H4 (cell line): Measurements from ENCODE around the gene SYNGR2. TPM values are rescaled to one million over a fixed set of nuclear protein-coding genes. Genes with fewer than 3 reads are reported as not detected.

Experiments used
- DNase-seq: peaks from one replicate; pipeline ENCODE4 v3.0.0-alpha.2; 2015; ENCODE audit warnings: low spot score
- total RNA-seq: library from RNA; depleted of rRNA; stranded (reverse); fragments of >200 nt; shearing (Covaris generic); gene quantifications from 2 replicates; pipeline ENCODE4 v1.2.3, GENCODE V29; 2014

SYNGR2 gene
- total RNA-seq, 1 experiment from 2014 or later, result 30.1 TPM

DNA sequence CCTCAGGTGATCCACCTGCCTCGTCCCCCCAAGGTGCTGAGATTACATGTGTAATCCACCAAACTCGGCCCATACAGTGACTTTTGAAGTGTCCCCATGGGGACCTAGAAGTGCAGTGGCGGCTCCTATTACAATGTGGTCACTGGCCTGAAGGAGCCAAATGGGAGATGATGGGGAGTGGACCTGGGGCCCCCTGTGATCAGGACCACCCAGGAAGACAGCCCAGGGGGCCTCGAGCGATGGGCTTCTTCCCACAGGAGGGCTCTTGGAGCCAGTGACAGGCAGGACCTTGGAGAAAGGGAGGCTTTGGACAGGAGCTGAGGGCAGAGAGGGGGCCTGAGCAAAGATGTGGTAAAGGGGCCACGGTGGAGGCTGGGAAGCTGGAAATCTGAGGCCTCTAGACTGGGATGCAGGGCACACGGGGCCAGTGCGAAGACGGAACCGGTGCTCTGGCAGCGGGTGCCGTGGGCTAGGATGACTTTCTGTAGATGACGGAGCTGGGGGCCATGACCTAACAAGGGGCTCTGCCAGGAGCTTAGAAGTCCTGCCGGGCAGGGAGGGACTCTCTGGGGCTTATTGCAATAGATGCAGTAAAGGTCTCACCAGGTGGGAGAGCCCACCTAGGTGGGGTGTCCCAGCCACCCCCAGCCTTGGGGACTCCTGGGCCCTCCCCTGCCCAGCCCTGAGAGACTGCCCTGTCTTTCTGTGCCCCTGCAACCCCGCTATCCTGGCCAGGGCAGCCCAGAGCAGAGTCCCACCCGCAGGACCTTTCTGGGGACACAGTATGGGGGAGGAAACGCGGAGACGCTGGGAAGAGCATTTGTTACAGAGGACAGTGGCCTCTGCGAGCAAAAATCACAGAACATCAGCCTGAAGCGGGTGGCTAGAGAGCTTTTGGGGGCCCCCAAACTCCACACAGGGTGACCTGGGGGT lies 24.9 kb upstream of the SYNGR2 start:
- DNase-seq, result no peak

DNA sequence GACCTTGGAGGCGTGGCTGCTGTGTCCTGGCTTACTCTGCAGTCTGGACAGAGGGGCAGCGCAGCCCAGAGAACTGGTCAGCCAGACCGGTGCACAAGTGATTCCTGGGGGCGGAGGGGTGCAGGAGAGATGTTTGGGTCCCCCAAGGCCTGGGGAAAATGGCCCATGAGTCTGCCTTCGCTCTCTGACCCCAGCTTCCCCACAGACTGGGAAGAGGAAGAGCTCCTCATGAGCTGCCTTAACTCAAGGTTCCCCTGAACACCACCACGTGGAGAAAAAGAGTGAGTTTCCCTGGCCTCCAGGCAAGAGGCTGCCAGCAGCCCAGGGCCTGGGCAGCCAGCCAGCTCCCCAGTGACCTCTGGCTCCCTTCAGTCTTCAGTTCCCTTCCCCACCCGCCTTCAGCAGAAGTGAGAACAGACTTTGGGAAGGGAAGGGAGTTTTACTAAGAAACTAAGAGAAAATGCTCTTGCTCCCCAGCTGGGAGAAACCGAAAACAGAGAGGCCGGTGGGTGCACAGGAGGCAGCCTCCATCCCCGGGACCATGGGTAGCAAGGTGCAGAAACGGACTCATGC lies 24.1 kb upstream of the SYNGR2 start:
- DNase-seq, result peak; percentile 77

- DNase-seq, result no peak
Observed at GRCh38 chr17:78144736-78145641, 23.4 kb upstream of the SYNGR2 start.

GRCh38 chr17:78146471-78146869 lies 21.9 kb upstream of the SYNGR2 start:
- no peak for DNase-seq

GRCh38 chr17:78146881-78147280 lies 21.5 kb upstream of the SYNGR2 start:
- no peak for DNase-seq

- DNase-seq, result no peak
Observed at GRCh38 chr17:78147315-78147998, 20.9 kb upstream of the SYNGR2 start.

DNA sequence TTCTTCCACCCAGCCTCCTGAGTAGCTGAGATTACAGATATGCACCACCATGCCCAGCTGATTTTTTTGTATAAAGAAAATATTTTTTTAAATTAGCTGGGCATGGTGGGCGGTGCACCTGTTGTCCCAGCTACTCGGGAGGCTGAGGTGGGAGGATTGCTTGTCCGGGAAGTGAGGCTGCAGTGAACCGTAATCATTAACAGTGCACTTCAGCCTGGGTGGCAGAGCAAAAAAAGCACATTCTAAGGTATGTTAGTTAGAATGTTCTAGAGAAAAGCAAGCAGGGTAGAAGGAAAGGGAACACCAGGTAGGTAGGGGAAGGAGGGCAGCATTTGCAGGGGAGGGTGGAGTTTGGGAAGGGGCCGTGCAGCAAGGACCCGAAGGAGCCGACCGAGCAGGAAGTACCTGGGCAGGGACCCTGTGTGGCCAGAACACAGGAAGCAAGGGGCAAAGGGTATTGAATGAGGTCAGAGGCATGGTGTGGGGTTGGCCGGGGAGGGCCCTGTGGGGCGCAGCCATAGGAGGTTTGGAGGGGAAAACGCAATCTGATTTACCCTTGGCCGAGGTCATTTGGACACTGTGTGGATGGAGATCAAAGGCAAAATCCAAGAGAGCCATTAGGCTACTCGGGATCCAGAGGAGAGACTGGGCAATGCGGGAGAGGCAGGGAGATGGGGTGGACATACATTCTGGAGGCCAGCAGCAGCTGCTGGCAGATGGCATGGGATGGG lies 19.9 kb upstream of the SYNGR2 start:
- no peak for DNase-seq

- no peak for DNase-seq
Observed at GRCh38 chr17:78151514-78152008, 16.8 kb upstream of the SYNGR2 start.

- DNase-seq, result no peak
Observed at GRCh38 chr17:78154903-78155811, 13.2 kb upstream of the SYNGR2 start.

DNA sequence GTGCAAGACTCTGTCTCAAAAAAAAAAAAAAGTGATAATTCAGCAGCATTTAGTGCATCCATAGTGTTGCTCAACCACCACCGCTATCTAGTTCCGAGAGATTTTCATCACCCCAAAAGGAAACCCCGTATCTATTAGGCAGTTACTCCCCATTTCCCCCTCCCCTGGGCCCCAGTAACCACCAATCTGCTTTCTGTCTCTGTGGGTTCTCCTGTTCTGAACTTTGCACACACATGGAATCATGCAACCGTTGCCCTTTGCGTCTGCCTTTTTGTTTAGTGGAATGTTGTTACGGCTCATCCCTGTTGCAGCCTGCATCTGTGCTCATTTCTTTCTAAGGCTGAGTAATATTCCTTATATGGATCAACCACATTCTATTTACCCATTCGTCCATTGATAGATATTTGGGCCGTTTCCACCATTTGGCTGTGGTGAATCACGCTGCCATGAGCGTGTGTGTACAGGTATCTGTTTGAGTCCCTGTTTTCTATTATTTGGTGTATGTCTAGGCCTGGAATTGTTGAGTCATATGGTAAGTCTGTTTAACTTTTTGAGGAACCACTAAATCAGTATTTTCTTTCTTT lies 8.7 kb upstream of the SYNGR2 start:
- no peak for DNase-seq

- no peak for DNase-seq
Observed at GRCh38 chr17:78163881-78164747, 4.3 kb upstream of the SYNGR2 start.

DNA sequence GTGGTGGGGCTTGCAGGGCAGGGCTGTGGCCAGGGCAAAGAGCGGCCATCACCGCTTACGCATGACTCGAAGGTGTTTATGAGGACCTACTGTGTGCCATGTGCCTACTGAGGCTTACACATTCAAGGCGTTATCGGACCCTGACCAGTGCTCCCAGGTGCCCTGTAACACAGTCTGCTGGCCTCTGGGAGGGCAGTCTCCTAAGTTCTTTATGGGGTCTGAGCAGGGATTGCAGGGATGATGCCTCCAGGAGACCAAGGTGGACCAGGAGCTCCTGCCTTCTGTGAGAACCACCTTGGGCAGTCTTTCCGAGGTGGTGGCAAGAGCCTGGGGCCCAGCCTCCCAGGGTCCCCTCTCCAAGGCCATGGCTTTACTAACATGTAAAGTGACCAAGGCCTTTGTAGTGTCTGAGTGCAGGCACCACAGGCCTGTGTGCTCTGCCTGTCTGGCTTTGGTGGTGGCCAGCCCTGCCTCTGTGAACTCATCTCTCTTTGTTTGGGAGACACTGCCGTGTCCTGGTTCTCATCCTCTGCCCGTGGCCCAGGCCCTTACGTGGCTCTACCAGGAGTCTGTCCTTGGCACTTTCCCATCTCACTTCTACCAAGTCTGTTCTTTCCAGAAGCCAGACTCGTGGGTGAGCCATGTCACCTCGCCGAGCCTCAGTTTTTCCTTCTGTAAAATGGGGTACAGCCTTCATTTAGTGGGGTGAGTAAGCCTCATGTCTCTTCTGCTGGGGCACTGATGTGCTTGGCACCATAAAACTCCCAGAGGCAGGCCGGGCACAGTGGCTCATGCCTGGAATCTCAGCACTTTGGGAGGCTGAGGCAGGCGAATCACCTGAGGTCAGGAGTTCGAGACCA lies 3.4 kb upstream of the SYNGR2 start:
- DNase-seq, result no peak

- DNase-seq, result no peak
Observed at GRCh38 chr17:78166416-78166815, 2.0 kb upstream of the SYNGR2 start.

DNA sequence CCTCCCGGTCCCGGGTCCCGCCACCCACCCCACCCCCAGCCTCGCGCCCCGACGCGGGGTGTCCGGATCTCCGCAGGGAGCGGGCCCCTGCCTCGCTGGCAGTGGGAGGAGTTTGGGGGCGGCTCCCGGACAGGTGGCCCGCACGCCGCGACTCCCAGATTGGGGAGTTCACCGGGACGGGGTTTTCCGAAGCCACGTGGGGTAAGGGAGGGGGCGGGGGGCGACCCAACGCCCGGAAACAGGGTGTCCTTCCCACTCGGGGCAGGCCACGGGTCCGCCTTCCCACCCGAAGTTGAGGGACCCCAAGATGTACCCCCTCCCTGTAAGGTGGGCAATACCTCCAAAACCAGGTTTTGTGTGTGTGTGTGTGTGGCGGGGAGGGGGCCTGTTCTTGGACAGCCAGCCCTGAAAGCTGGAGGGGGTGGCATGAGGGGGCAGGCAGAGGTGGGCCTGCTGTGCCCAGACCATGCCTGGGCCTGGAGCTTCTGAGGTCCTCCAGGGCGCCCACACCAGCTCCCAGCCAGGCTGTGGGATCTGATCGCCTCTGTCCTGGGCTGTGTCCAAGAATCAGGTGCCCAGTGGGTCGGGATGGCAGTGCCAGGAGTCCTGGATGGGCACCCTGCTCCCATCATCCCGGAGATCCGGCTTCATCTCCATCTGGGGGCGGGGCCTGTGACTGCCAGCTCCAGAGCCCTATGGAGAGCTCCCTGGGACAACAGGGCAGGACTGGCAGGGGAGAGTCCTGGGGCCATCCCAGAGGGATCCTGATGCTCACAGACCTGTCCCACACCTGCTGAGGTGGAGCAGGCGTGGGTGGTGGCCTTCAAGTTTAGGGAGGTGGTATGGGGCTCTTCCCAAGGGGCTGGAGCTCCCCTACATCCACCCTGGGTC lies 767 bp downstream of the SYNGR2 start:
- peak; percentile 53 for DNase-seq

GRCh38 chr17:78170692-78171590 lies 2.6 kb downstream of the SYNGR2 start:
- DNase-seq, result no peak
